Mesendoderm (in vitro differentiated cells): ENCODE measurements around the gene GLYR1.

Source experiments
- DNase-seq: peaks from one replicate; pipeline ENCODE4 v3.0.0; 2013
- H2AK5ac ChIP-seq: 2 replicates; pipeline ENCODE4 v1.6.1; 2013; ENCODE audit warnings: low read length, inconsistent platforms
- H2BK120ac ChIP-seq: 2 replicates; pipeline ENCODE4 v1.6.1; 2013; ENCODE audit warnings: low read depth, mild to moderate bottlenecking, low read length, moderate library complexity, mixed read lengths
- H2BK15ac ChIP-seq: replicated peaks from 2 replicates; pipeline ENCODE4 v1.6.1; 2013; ENCODE audit warnings: low read depth, mild to moderate bottlenecking, moderate library complexity
- H2BK5ac ChIP-seq: 2 replicates; pipeline ENCODE4 v1.6.1; 2013; ENCODE audit warnings: low read length, inconsistent platforms
- H3K18ac ChIP-seq: 2 replicates; pipeline ENCODE4 v1.6.1; 2013; ENCODE audit warnings: mild to moderate bottlenecking, low read length, mixed read lengths
- H3K23ac ChIP-seq: one replicate; pipeline ENCODE4 v1.6.1; 2013; ENCODE audit warnings: low read length
- H3K27ac ChIP-seq: 2 replicates; pipeline ENCODE4 v1.5.1; 2013; ENCODE audit warnings: low read depth, mild to moderate bottlenecking, inconsistent platforms, low read length, moderate library complexity
- H3K27me3 ChIP-seq: 2 replicates; pipeline ENCODE4 v1.6.1; 2013; ENCODE audit warnings: low read length, control low read depth, mild to moderate bottlenecking, inconsistent platforms; ENCODE audit not compliant: insufficient read depth, poor library complexity
- H3K36me3 ChIP-seq: 2 replicates; pipeline ENCODE4 v1.6.1; 2013; ENCODE audit warnings: low read length, inconsistent platforms; ENCODE audit not compliant: control insufficient read depth, insufficient read depth
- H3K4ac ChIP-seq: one replicate; pipeline ENCODE4 v1.6.1; 2013; ENCODE audit warnings: low read depth, mild to moderate bottlenecking, low read length, moderate library complexity
- H3K4me1 ChIP-seq: 2 replicates; pipeline ENCODE4 v1.6.1; 2013; ENCODE audit warnings: low read depth, low read length, inconsistent platforms; ENCODE audit not compliant: control insufficient read depth
- H3K4me2 ChIP-seq: 2 replicates; pipeline ENCODE4 v1.6.1; 2013; ENCODE audit warnings: low read length
- H3K4me3 ChIP-seq: 2 replicates; pipeline ENCODE4 v1.5.1; 2013; ENCODE audit warnings: mild to moderate bottlenecking, low read length
- H3K56ac ChIP-seq: one replicate; pipeline ENCODE4 v1.6.1; 2013; ENCODE audit warnings: low read length
- H3K79me1 ChIP-seq: 2 replicates; pipeline ENCODE4 v1.6.1; 2013; ENCODE audit warnings: low read length, inconsistent platforms
- H3K79me2 ChIP-seq: 2 replicates; pipeline ENCODE4 v1.6.1; 2013; ENCODE audit warnings: mild to moderate bottlenecking, low read length; ENCODE audit not compliant: control insufficient read depth, insufficient read depth
- H3K9ac ChIP-seq: 2 replicates; pipeline ENCODE4 v1.6.1; 2013; ENCODE audit warnings: low read length, inconsistent platforms
- H4K5ac ChIP-seq: one replicate; pipeline ENCODE4 v1.6.1; 2013; ENCODE audit warnings: low read length
- H4K8ac ChIP-seq: one replicate; pipeline ENCODE4 v1.6.1; 2013; ENCODE audit warnings: low read depth, mild to moderate bottlenecking, control low read depth, low read length, moderate library complexity
- WGBS: extraction: QIAGEN DNeasy Blood & Tissue Kit; methylation state at CpG from one replicate; pipeline ENCODE4 v1.1.7; 2013; ENCODE audit warnings: low lambda C conversion rate, missing lambda C conversion rate; ENCODE audit not compliant: insufficient coverage; ENCODE audit errors: extremely low coverage; 5-methylcytosine and 5-hydroxymethylcytosine counted together

Gene GLYR1

DNA sequence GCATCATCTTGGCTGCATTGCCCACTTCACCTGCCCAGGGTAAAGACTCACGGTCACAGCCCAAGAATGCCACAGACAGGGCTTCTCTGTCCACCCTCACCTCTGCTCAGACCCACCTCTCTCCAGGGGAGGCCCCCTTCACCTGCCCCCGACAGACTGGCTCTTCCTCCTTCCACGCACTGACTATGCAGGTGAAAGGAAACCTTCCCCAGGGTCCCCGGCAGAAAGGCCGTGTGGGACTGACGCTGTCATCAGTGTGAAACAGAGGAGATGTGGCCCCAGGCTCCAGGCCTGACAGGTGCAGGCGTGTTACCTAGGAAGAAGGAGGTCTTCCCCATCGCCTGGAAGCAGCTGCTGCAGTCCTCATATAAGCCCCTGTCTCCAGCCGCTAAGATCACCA lies 35.3 kb downstream of the GLYR1 start:
- Histone ChIP-seq H3K4me3 (no peak overlapping the region), H3K4me1 (no peaks in the 10 kb centered on the region), H3K79me1 (no peaks in the 10 kb centered on the region), H3K56ac (no peak overlapping the region), H2AK5ac (no peak overlapping the region), H4K5ac (no peak overlapping the region), H2BK120ac (no peak overlapping the region), H3K23ac (no peak overlapping the region), H2BK5ac (no peak overlapping the region), H3K27ac (no peak overlapping the region), H4K8ac (no peak overlapping the region), H3K27me3 (no peaks in the 10 kb centered on the region), H2BK15ac (no peak overlapping the region), H3K4ac (no peak overlapping the region), H3K9ac (no peak overlapping the region), H3K18ac (no peak overlapping the region), H3K79me2 (no peaks in the 10 kb centered on the region), H3K4me2 (no peak overlapping the region), H3K36me3 (peaks cover 16% of the 10 kb centered on the region)
- WGBS: no CpG with 5 or more reads among the region's 9 CpGs
- DNase-seq: no peak

DNA sequence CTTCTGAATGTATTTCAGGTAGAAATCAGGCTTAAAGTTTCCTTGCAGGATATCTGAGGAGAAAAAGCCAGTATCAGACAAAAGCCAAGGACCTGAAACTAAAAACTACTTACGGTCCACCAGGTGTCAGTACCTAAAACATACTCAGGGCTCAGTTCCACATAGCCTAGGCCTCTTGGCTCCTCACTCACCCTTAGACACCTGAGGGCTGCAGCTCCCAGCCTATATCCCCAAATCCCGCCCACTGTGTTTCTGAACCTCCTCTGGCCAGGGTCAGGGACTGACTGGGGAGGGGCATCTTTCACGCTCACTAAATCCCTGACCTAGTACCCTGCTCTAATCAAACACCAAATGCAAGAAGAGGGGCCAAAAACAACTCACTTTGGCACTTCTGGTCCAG lies 35.8 kb downstream of the GLYR1 start:
- H3K79me1 ChIP-seq: no peaks in the 10 kb centered on the region
- H3K36me3 ChIP-seq: peaks cover 16% of the 10 kb centered on the region
- H4K8ac ChIP-seq: no peak overlapping the region
- H3K4ac ChIP-seq: no peak overlapping the region
- H2BK120ac ChIP-seq: no peak overlapping the region
- no peak overlapping the region for H3K4me3 ChIP-seq
- no peaks in the 10 kb centered on the region for H3K27me3 ChIP-seq
- DNase-seq: no peak
- H3K4me2 ChIP-seq: no peak overlapping the region
- H2BK15ac ChIP-seq: no peak overlapping the region
- no peak overlapping the region for H4K5ac ChIP-seq
- H3K56ac ChIP-seq: no peak overlapping the region
- WGBS: no CpG with 5 or more reads among the region's 3 CpGs
- no peak overlapping the region for H2AK5ac ChIP-seq
- no peaks in the 10 kb centered on the region for H3K79me2 ChIP-seq
- no peak overlapping the region for H2BK5ac ChIP-seq
- no peak overlapping the region for H3K23ac ChIP-seq
- H3K4me1 ChIP-seq: no peaks in the 10 kb centered on the region
- no peak overlapping the region for H3K27ac ChIP-seq
- no peak overlapping the region for H3K18ac ChIP-seq
- H3K9ac ChIP-seq: no peak overlapping the region

DNA sequence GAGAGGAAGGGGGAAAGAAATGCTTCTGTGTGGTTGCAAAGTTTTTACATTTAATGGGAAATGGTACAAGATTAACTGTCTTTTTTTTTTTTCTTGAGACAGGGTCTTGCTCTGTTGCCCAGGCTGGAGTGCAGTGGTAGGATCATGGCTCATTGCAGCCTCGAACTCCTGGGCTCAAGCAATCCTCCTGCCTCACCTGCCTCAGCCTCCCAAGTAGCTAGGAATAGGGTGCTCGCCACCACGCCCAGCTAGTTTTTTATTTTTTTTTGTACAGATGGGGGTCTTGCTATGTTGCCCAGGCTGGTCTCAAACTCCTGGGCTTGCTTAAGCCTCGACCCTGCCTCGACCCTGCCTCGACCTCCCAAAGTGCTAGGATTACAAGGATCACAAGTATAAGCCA lies 40.8 kb downstream of the GLYR1 start:
- H2BK15ac ChIP-seq: no peak overlapping the region
- no peak overlapping the region for H4K8ac ChIP-seq
- no peak overlapping the region for H2BK120ac ChIP-seq
- no peak overlapping the region for H3K4me2 ChIP-seq
- H3K27me3 ChIP-seq: no peaks in the 10 kb centered on the region
- peaks cover 5% of the 10 kb centered on the region for H3K36me3 ChIP-seq
- H3K9ac ChIP-seq: no peak overlapping the region
- no peaks in the 10 kb centered on the region for H3K79me2 ChIP-seq
- no peaks in the 10 kb centered on the region for H3K4me1 ChIP-seq
- H3K56ac ChIP-seq: no peak overlapping the region
- no peak for DNase-seq
- H4K5ac ChIP-seq: no peak overlapping the region
- H3K18ac ChIP-seq: no peak overlapping the region
- H3K23ac ChIP-seq: no peak overlapping the region
- no peaks in the 10 kb centered on the region for H3K79me1 ChIP-seq
- WGBS: no CpG with 5 or more reads among the region's 6 CpGs
- no peak overlapping the region for H3K4ac ChIP-seq
- no peak overlapping the region for H3K27ac ChIP-seq
- H2BK5ac ChIP-seq: no peak overlapping the region
- no peak overlapping the region for H2AK5ac ChIP-seq
- no peak overlapping the region for H3K4me3 ChIP-seq

DNA sequence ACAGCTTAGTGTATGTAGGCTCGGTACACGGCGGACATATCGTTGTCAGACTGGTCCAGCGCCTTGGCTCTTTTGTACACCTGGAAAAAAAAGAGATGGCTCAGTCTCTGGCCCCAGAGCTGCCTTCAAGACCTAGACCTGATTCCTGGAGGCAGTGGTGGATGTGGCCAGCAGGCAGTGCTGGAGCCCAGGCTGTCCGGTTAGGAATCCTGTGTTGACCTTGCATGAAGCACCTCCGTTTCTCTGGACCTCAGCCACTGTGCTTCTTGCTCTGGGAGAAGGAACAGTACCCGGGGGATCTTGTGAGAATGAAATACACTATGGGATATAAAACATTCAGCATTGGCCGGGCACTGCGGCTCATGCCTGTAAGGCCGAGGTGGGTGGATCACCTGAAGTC lies 41.9 kb downstream of the GLYR1 start:
- H3K79me1 ChIP-seq: no peaks in the 10 kb centered on the region

DNA sequence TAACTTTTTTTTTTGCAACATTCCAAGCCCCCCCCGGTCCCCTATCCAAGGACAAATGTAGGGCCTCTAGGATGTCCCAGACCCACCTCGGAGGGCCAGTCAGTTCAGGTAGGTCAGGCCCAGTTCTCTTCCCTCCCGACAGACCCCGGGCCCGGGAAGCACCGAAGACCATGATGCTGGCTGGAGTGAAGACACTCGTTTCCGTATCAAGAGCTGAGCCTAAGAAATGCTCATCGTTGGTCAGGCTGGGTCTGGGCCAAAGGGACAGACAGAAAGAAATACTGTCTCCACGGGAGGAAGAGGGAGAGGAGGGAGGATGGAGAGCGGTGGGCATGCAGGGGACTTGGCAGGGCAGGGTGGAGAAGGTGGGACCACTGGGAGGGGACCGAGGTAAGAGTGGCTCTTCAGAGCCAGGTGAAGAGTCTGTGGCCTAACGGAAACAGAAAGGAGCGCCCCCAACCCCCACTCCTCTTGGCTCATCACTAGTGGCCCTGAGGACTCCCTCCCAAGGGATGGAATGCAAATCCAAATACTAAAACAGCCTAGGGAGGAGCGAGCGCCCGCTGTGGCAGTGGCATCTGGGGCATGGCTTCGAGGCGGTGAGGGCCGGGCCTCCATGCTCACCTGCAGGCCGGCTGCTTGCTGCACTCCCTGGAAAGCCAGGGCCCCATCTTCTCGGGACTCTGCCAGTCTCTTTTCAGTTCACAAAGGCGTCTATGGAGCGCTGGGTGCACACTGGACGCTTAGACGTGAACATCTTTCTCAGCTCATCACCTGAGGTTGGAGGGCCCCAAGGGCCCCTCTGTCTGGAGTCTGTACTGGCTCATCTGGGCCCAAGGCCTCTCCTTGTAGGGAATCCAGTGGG lies 43.0 kb downstream of the GLYR1 start:
- Histone ChIP-seq H3K79me1 (no peaks in the 10 kb centered on the region), H3K4me2 (no peak overlapping the region), H3K27me3 (no peaks in the 10 kb centered on the region), H2BK5ac (no peak overlapping the region), H2BK15ac (no peak overlapping the region), H3K36me3 (peaks cover 3% of the 10 kb centered on the region), H4K5ac (no peak overlapping the region), H3K4me1 (no peaks in the 10 kb centered on the region), H4K8ac (no peak overlapping the region), H2AK5ac (no peak overlapping the region), H3K18ac (no peak overlapping the region), H3K9ac (no peak overlapping the region), H3K4me3 (no peak overlapping the region), H2BK120ac (no peak overlapping the region), H3K79me2 (no peaks in the 10 kb centered on the region), H3K23ac (no peak overlapping the region), H3K27ac (no peak overlapping the region), H3K56ac (peak overlapping the region; percentile 25), H3K4ac (no peak overlapping the region)
- DNase-seq: peak; percentile 23
- WGBS: no CpG with 5 or more reads among the region's 26 CpGs

More for the DNA sequence above, 41.9 kb downstream of the GLYR1 start:
- Histone ChIP-seq H3K27ac (no peak overlapping the region), H4K8ac (no peak overlapping the region), H3K9ac (no peak overlapping the region), H3K23ac (no peak overlapping the region), H3K4me3 (no peak overlapping the region), H2BK15ac (no peak overlapping the region), H2BK5ac (no peak overlapping the region), H3K27me3 (no peaks in the 10 kb centered on the region), H3K4me2 (no peak overlapping the region), H3K18ac (no peak overlapping the region), H2BK120ac (no peak overlapping the region), H2AK5ac (no peak overlapping the region), H3K36me3 (peaks cover 3% of the 10 kb centered on the region), H3K79me2 (no peaks in the 10 kb centered on the region), H3K56ac (no peak overlapping the region), H3K4ac (no peak overlapping the region), H4K5ac (no peak overlapping the region), H3K4me1 (no peaks in the 10 kb centered on the region)
- no CpG with 5 or more reads among the region's 11 CpGs for whole genome bisulfite sequencing
- no peak for DNase-seq

GRCh38 chr16:4803401-4803844 lies 43.7 kb downstream of the GLYR1 start:
- Histone ChIP-seq H3K9ac (no peak overlapping the region), H3K36me3 (peaks cover 3% of the 10 kb centered on the region), H3K18ac (no peak overlapping the region), H3K4me1 (no peaks in the 10 kb centered on the region), H4K5ac (no peak overlapping the region), H3K27ac (no peak overlapping the region), H3K56ac (no peak overlapping the region), H3K4me2 (no peak overlapping the region), H3K23ac (no peak overlapping the region), H3K4ac (no peak overlapping the region), H2BK15ac (no peak overlapping the region), H2BK5ac (no peak overlapping the region), H3K4me3 (no peak overlapping the region), H2BK120ac (no peak overlapping the region), H4K8ac (no peak overlapping the region), H3K79me2 (no peaks in the 10 kb centered on the region), H3K79me1 (no peaks in the 10 kb centered on the region), H2AK5ac (no peak overlapping the region), H3K27me3 (no peaks in the 10 kb centered on the region)
- DNase-seq: no peak
- no CpG with 5 or more reads among the region's 8 CpGs for WGBS
